ENCODE results near the gene ESRRA. TPM values are rescaled to one million over a fixed set of nuclear protein-coding genes. Genes with fewer than 3 reads are reported as not detected.
"Not testable (repeated sequence)": the region's sequence is repeated elsewhere in the genome, so short reads cannot be mapped to it uniquely, and the experiment has no call there.

Gene ESRRA
- total RNA-seq, 5 donors from 2014 or later (not counting 1 experiment from before 2014, with no cell fraction given), result 20.2 to 43.1 (median 39.7) TPM

- no peaks in the 10 kb centered on the region for H3K27me3 Mint-ChIP-seq
Observed at GRCh38 chr11:64313491-64314145, 8.3 kb downstream of the ESRRA start.

GRCh38 chr11:64314146-64314804, 9.0 kb downstream of the ESRRA start:
- H3K9me3 Mint-ChIP-seq, result no peaks in the 10 kb centered on the region
- WGBS (ENCODE audit: insufficient coverage), result 92% methylated on average over 12 of the region's 19 CpGs
- ChIA-PET CTCF (no interaction called here), POLR2A (no interaction called here)
- no peaks in the 10 kb centered on the region for H3K27me3 ChIP-seq (replicated peaks in 1 of 2; ENCODE audit: control insufficient read depth in 2 of 2, extremely low read depth in 1 of 2, insufficient read depth in 2 of 2, low read length in 1 of 2)
- H3K27ac Mint-ChIP-seq, result peak overlapping the region in 1 of 2 donors; percentile 32
- H3K36me3 Mint-ChIP-seq, result peaks cover 13% of the 10 kb centered on the region
- H3K4me1 ChIP-seq (ENCODE audit: control insufficient read depth in 1 of 2, extremely low read depth in 1 of 2, insufficient read depth in 2 of 2, low read length in 2 of 2), result peaks cover 2 to 40% of the 10 kb centered on the region in 2 experiments
- DNase-seq, result no peak
- no peak for ATAC-seq (replicated peaks in 1 of 4)
- H3K27me3 Mint-ChIP-seq, result no peaks in the 10 kb centered on the region
- no peak overlapping the region for H3K4me3 ChIP-seq (ENCODE audit: control insufficient read depth in 1 of 2, extremely low read depth in 1 of 2, low read length in 1 of 2)
- no peak overlapping the region for H3K4me3 Mint-ChIP-seq
- H3K27ac ChIP-seq (ENCODE audit: low read length), result no peak overlapping the region
- H3K4me1 Mint-ChIP-seq, result peaks cover 32 to 41% (median 35%) of the 10 kb centered on the region in 3 donors
- H3K9me3 ChIP-seq, result no peaks in the 10 kb centered on the region
- H3K36me3 ChIP-seq (ENCODE audit: control insufficient read depth in 2 of 2, extremely low read depth in 1 of 2, insufficient read depth in 1 of 2, low read length in 1 of 2), result peaks cover 0 to 20% of the 10 kb centered on the region in 2 donors

More at GRCh38 chr11:64313491-64314145, 8.3 kb downstream of the ESRRA start:
- Mint-ChIP-seq H3K4me1 (peaks cover 27 to 35% (median 30%) of the 10 kb centered on the region in 3 donors), H3K4me3 (no peak overlapping the region), H3K9me3 (no peaks in the 10 kb centered on the region), H3K27ac (peak overlapping the region in 1 of 2 donors; percentile 50), H3K36me3 (peaks cover 13% of the 10 kb centered on the region)
- H3K27ac ChIP-seq (ENCODE audit: low read length), result no peak overlapping the region
- 96% methylated on average over 12 of the region's 18 CpGs for WGBS (ENCODE audit: insufficient coverage)
- H3K4me1 ChIP-seq (ENCODE audit: control insufficient read depth in 1 of 2, extremely low read depth in 1 of 2, insufficient read depth in 2 of 2, low read length in 2 of 2), result peaks cover 0 to 33% of the 10 kb centered on the region in 2 experiments
- no peaks in the 10 kb centered on the region for H3K27me3 ChIP-seq (replicated peaks in 1 of 2; ENCODE audit: control insufficient read depth in 2 of 2, extremely low read depth in 1 of 2, insufficient read depth in 2 of 2, low read length in 1 of 2)
- ChIA-PET CTCF (no interaction called here), POLR2A (no interaction called here)
- ATAC-seq (replicated peaks in 1 of 4) (no peak), DNase-seq (no peak)
- H3K4me3 ChIP-seq (ENCODE audit: control insufficient read depth in 1 of 2, extremely low read depth in 1 of 2, low read length in 1 of 2), result no peak overlapping the region
- H3K9me3 ChIP-seq, result no peaks in the 10 kb centered on the region
- peaks cover 0 to 20% of the 10 kb centered on the region in 2 donors for H3K36me3 ChIP-seq (ENCODE audit: control insufficient read depth in 2 of 2, extremely low read depth in 1 of 2, insufficient read depth in 1 of 2, low read length in 1 of 2)

GRCh38 chr11:64314805-64315561, 9.7 kb downstream of the ESRRA start:
- peak overlapping the region in 1 of 3 donors; percentile 41 for H3K4me3 Mint-ChIP-seq
- peaks cover 13% of the 10 kb centered on the region for H3K36me3 Mint-ChIP-seq
- Histone ChIP-seq H3K4me1 (ENCODE audit: control insufficient read depth in 1 of 2, extremely low read depth in 1 of 2, insufficient read depth in 2 of 2, low read length in 2 of 2) (peaks cover 2 to 44% of the 10 kb centered on the region in 2 experiments), H3K27me3 (replicated peaks in 1 of 2; ENCODE audit: control insufficient read depth in 2 of 2, extremely low read depth in 1 of 2, insufficient read depth in 2 of 2, low read length in 1 of 2) (no peaks in the 10 kb centered on the region), H3K4me3 (ENCODE audit: control insufficient read depth in 1 of 2, extremely low read depth in 1 of 2, low read length in 1 of 2) (no peak overlapping the region), H3K36me3 (ENCODE audit: control insufficient read depth in 2 of 2, extremely low read depth in 1 of 2, insufficient read depth in 1 of 2, low read length in 1 of 2) (peaks cover 0 to 20% of the 10 kb centered on the region in 2 donors), H3K9me3 (no peaks in the 10 kb centered on the region), H3K27ac (ENCODE audit: low read length) (no peak overlapping the region)
- H3K9me3 Mint-ChIP-seq, result no peaks in the 10 kb centered on the region
- H3K4me1 Mint-ChIP-seq, result peaks cover 33 to 47% (median 41%) of the 10 kb centered on the region in 3 donors
- ATAC-seq (replicated peaks in 1 of 4), result no peak
- ChIA-PET POLR2A (no interaction called here), CTCF (no interaction called here)
- peak overlapping the region in 1 of 2 donors; percentile 15 for H3K27ac Mint-ChIP-seq
- no peaks in the 10 kb centered on the region for H3K27me3 Mint-ChIP-seq
- 96% methylated on average over 22 of the region's 24 CpGs for WGBS (ENCODE audit: insufficient coverage)
- DNase-seq, result no peak

GRCh38 chr11:64315667-64316526, 10.6 kb downstream of the ESRRA start:
- Mint-ChIP-seq H3K27ac (peak overlapping the region; percentile 58 to 100), H3K4me3 (peak overlapping the region; percentile 91 to 96 (median 93)), H3K4me1 (peaks cover 32 to 56% (median 43%) of the 10 kb centered on the region in 3 donors), H3K36me3 (peaks cover 20% of the 10 kb centered on the region)
- ATAC-seq (replicated peaks in 1 of 4); POLR2A ChIA-PET; DNase-seq; H3K27me3 ChIP-seq (replicated peaks in 1 of 2; ENCODE audit: control insufficient read depth in 2 of 2, extremely low read depth in 1 of 2, insufficient read depth in 2 of 2, low read length in 1 of 2); H3K9me3 Mint-ChIP-seq; H3K27me3 Mint-ChIP-seq; H3K9me3 ChIP-seq; H3K4me3 ChIP-seq (ENCODE audit: control insufficient read depth in 1 of 2, extremely low read depth in 1 of 2, low read length in 1 of 2): not testable (repeated sequence)
- H3K4me1 ChIP-seq (ENCODE audit: control insufficient read depth in 1 of 2, extremely low read depth in 1 of 2, insufficient read depth in 2 of 2, low read length in 2 of 2), result peaks cover 2 to 44% of the 10 kb centered on the region in 2 experiments
- CTCF ChIA-PET, result interaction anchor here in 1 of 2 donors (2.6 kb wide), 1 partner anchor 15 kb away, joined by 22 read pairs; the partner anchor contains the start of gene CATSPERZ
- 91% methylated on average over 19 of the region's 25 CpGs for WGBS (ENCODE audit: insufficient coverage)
- peaks cover 0 to 27% of the 10 kb centered on the region in 2 donors for H3K36me3 ChIP-seq (ENCODE audit: control insufficient read depth in 2 of 2, extremely low read depth in 1 of 2, insufficient read depth in 1 of 2, low read length in 1 of 2)
- H3K27ac ChIP-seq (ENCODE audit: low read length), result peak overlapping the region; percentile 98

GRCh38 chr11:64316672-64317324, 11.5 kb downstream of the ESRRA start:
- ATAC-seq (replicated peaks in 1 of 4) (peak in 1 of 4 experiments; percentile 5), DNase-seq (peak in 26 of 35 experiments; percentile 17 to 70 (median 42))
- CTCF ChIA-PET, result interaction anchor here (0.6 to 2.6 kb wide), 13 partner anchors 12 to 1653 kb away, joined by 4 to 41 read pairs (median 11); partner anchors contain the start of genes CATSPERZ (in 1 of the 2), CCDC88B (in 1 of the 2), ESRRA (in 1 of the 2) and GPR137 (in 1 of the 2)
- Mint-ChIP-seq H3K4me3 (peak overlapping the region; percentile 91 to 96 (median 93)), H3K9me3 (no peaks in the 10 kb centered on the region), H3K4me1 (peaks cover 30 to 59% (median 44%) of the 10 kb centered on the region in 3 donors), H3K27ac (peak overlapping the region; percentile 99 to 100), H3K36me3 (peaks cover 28% of the 10 kb centered on the region), H3K27me3 (no peaks in the 10 kb centered on the region)
- H3K4me3 ChIP-seq (ENCODE audit: control insufficient read depth in 1 of 2, extremely low read depth in 1 of 2, low read length in 1 of 2), result peak overlapping the region; percentile 76 to 79
- H3K9me3 ChIP-seq, result no peaks in the 10 kb centered on the region
- H3K27me3 ChIP-seq (replicated peaks in 1 of 2; ENCODE audit: control insufficient read depth in 2 of 2, extremely low read depth in 1 of 2, insufficient read depth in 2 of 2, low read length in 1 of 2), result no peaks in the 10 kb centered on the region
- peaks cover 0 to 35% of the 10 kb centered on the region in 2 donors for H3K36me3 ChIP-seq (ENCODE audit: control insufficient read depth in 2 of 2, extremely low read depth in 1 of 2, insufficient read depth in 1 of 2, low read length in 1 of 2)
- peaks cover 2 to 42% of the 10 kb centered on the region in 2 experiments for H3K4me1 ChIP-seq (ENCODE audit: control insufficient read depth in 1 of 2, extremely low read depth in 1 of 2, insufficient read depth in 2 of 2, low read length in 2 of 2)
- H3K27ac ChIP-seq (ENCODE audit: low read length), result peak overlapping the region; percentile 98
- under 1% methylated on average over 27 of the region's 32 CpGs for WGBS (ENCODE audit: insufficient coverage)
- POLR2A ChIA-PET, result interaction anchor here (0.6 to 1.5 kb wide), 7 partner anchors 9 to 131 kb away, joined by 3 to 10 read pairs (median 5); partner anchors contain the start of genes BAD (in 1 of the 2), ESRRA (in 1 of the 2), GPR137 (in 1 of the 2) and STIP1 (in 1 of the 2)

Measured in T-cell (primary cell).